NCI-H2081 treated with DMSO at 0.1 percent for 48 hours (cell line): ENCODE measurements around the gene KRT84.
"Not testable (repeated sequence)": the region's sequence is repeated elsewhere in the genome, so short reads cannot be mapped to it uniquely, and the experiment has no call there.

Experiments
- DNase-seq: peaks from one replicate; lab custom pipeline; 2025; lab: John Stamatoyannopoulos, UW

KRT84 gene

GRCh38 chr12:52360663-52361271 lies 24.7 kb downstream of the KRT84 start:
- no peak for DNase-seq

- DNase-seq, result no peak
Measured at GRCh38 chr12:52360106-52360662, 25.3 kb downstream of the KRT84 start.

- DNase-seq, result no peak
Measured at GRCh38 chr12:52359621-52360061, 25.8 kb downstream of the KRT84 start.

GRCh38 chr12:52358575-52359350 lies 26.7 kb downstream of the KRT84 start:
- DNase-seq, result no peak

GRCh38 chr12:52356762-52357580 lies 28.5 kb downstream of the KRT84 start:
- no peak for DNase-seq

GRCh38 chr12:52356031-52356761 lies 29.3 kb downstream of the KRT84 start:
- DNase-seq, result no peak

- no peak for DNase-seq
Measured at GRCh38 chr12:52355176-52355575, 30.3 kb downstream of the KRT84 start.

- peak; percentile 3 for DNase-seq
Measured at GRCh38 chr12:52354200-52354599, 31.3 kb downstream of the KRT84 start.

- no peak for DNase-seq
Measured at GRCh38 chr12:52353766-52354165, 31.7 kb downstream of the KRT84 start.

- no peak for DNase-seq
Measured at GRCh38 chr12:52352951-52353350, 32.5 kb downstream of the KRT84 start.

GRCh38 chr12:52351196-52352059 lies 34.0 kb downstream of the KRT84 start:
- no peak for DNase-seq

GRCh38 chr12:52350786-52351185 lies 34.7 kb downstream of the KRT84 start:
- no peak for DNase-seq

- no peak for DNase-seq
Measured at GRCh38 chr12:52350021-52350620, 35.3 kb downstream of the KRT84 start.

GRCh38 chr12:52349196-52349595 lies 36.3 kb downstream of the KRT84 start:
- DNase-seq, result no peak

GRCh38 chr12:52347551-52348510 lies 37.6 kb downstream of the KRT84 start:
- no peak for DNase-seq

- DNase-seq, result no peak
Measured at GRCh38 chr12:52347016-52347415, 38.4 kb downstream of the KRT84 start.

GRCh38 chr12:52346593-52346992 lies 38.9 kb downstream of the KRT84 start:
- DNase-seq, result no peak

- not testable (repeated sequence) for DNase-seq
Measured at GRCh38 chr12:52345041-52345440, 40.4 kb downstream of the KRT84 start.

- DNase-seq, result no peak
Measured at GRCh38 chr12:52344111-52344510, 41.3 kb downstream of the KRT84 start.
